Measurements from ENCODE around the gene L2HGDH.

Gene L2HGDH

GRCh38 chr14:50272498-50272897, 39.5 kb downstream of the L2HGDH start:
- no peak overlapping the region for H3K9ac ChIP-seq (ENCODE audit: low read length)
- no peaks in the 10 kb centered on the region for H3K27me3 ChIP-seq (replicated peaks; ENCODE audit: control insufficient read depth, insufficient read depth, low read length)
- H3K4me1 ChIP-seq (ENCODE audit: control insufficient read depth, insufficient read depth, low read length) = peaks cover 4% of the 10 kb centered on the region
- DNase-seq (ENCODE audit: low read depth) = no peak
- H3K9me3 ChIP-seq (ENCODE audit: control insufficient read depth, low read length) = no peaks in the 10 kb centered on the region
- no peak overlapping the region for H3K4me3 ChIP-seq (ENCODE audit: low read length)
- no peaks in the 10 kb centered on the region for H3K36me3 ChIP-seq (ENCODE audit: control insufficient read depth, insufficient read depth, low read length, severe bottlenecking)

- Histone ChIP-seq H3K4me1 (ENCODE audit: control insufficient read depth, insufficient read depth, low read length) (no peaks in the 10 kb centered on the region), H3K9ac (ENCODE audit: low read length) (no peak overlapping the region), H3K27me3 (replicated peaks; ENCODE audit: control insufficient read depth, insufficient read depth, low read length) (no peaks in the 10 kb centered on the region), H3K9me3 (ENCODE audit: control insufficient read depth, low read length) (no peaks in the 10 kb centered on the region), H3K36me3 (ENCODE audit: control insufficient read depth, insufficient read depth, low read length, severe bottlenecking) (no peaks in the 10 kb centered on the region), H3K4me3 (ENCODE audit: low read length) (no peak overlapping the region)
- DNase-seq (ENCODE audit: low read depth) = no peak
Measured at GRCh38 chr14:50270932-50271331, 41.1 kb downstream of the L2HGDH start.

- no peaks in the 10 kb centered on the region for H3K27me3 ChIP-seq (replicated peaks; ENCODE audit: control insufficient read depth, insufficient read depth, low read length)
- DNase-seq (ENCODE audit: low read depth) = no peak
Measured at GRCh38 chr14:50265029-50265428, 47.0 kb downstream of the L2HGDH start.

GRCh38 chr14:50263321-50263720, 48.7 kb downstream of the L2HGDH start:
- H3K9me3 ChIP-seq (ENCODE audit: control insufficient read depth, low read length) = no peaks in the 10 kb centered on the region
- no peaks in the 10 kb centered on the region for H3K4me1 ChIP-seq (ENCODE audit: control insufficient read depth, insufficient read depth, low read length)
- H3K4me3 ChIP-seq (ENCODE audit: low read length) = no peak overlapping the region
- no peaks in the 10 kb centered on the region for H3K27me3 ChIP-seq (replicated peaks; ENCODE audit: control insufficient read depth, insufficient read depth, low read length)
- DNase-seq (ENCODE audit: low read depth) = no peak
- no peaks in the 10 kb centered on the region for H3K36me3 ChIP-seq (ENCODE audit: control insufficient read depth, insufficient read depth, low read length, severe bottlenecking)
- H3K9ac ChIP-seq (ENCODE audit: low read length) = no peak overlapping the region

More at GRCh38 chr14:50265029-50265428, 47.0 kb downstream of the L2HGDH start:
- H3K4me1 ChIP-seq (ENCODE audit: control insufficient read depth, insufficient read depth, low read length) = no peaks in the 10 kb centered on the region
- H3K9ac ChIP-seq (ENCODE audit: low read length) = no peak overlapping the region
- H3K9me3 ChIP-seq (ENCODE audit: control insufficient read depth, low read length) = no peaks in the 10 kb centered on the region
- no peaks in the 10 kb centered on the region for H3K36me3 ChIP-seq (ENCODE audit: control insufficient read depth, insufficient read depth, low read length, severe bottlenecking)
- no peak overlapping the region for H3K4me3 ChIP-seq (ENCODE audit: low read length)

- Histone ChIP-seq H3K36me3 (ENCODE audit: control insufficient read depth, insufficient read depth, low read length, severe bottlenecking) (no peaks in the 10 kb centered on the region), H3K4me3 (ENCODE audit: low read length) (no peak overlapping the region), H3K27me3 (replicated peaks; ENCODE audit: control insufficient read depth, insufficient read depth, low read length) (no peaks in the 10 kb centered on the region), H3K4me1 (ENCODE audit: control insufficient read depth, insufficient read depth, low read length) (no peaks in the 10 kb centered on the region), H3K9me3 (ENCODE audit: control insufficient read depth, low read length) (no peaks in the 10 kb centered on the region), H3K9ac (ENCODE audit: low read length) (no peak overlapping the region)
- no peak for DNase-seq (ENCODE audit: low read depth)
Measured at GRCh38 chr14:50262865-50263264, 49.2 kb downstream of the L2HGDH start.

GRCh38 chr14:50260511-50260910, 51.5 kb downstream of the L2HGDH start:
- no peak overlapping the region for H3K9ac ChIP-seq (ENCODE audit: low read length)

GRCh38 chr14:50260072-50260471, 52.0 kb downstream of the L2HGDH start:
- DNase-seq (ENCODE audit: low read depth) = no peak
- Histone ChIP-seq H3K4me3 (ENCODE audit: low read length) (no peak overlapping the region), H3K9me3 (ENCODE audit: control insufficient read depth, low read length) (no peaks in the 10 kb centered on the region), H3K4me1 (ENCODE audit: control insufficient read depth, insufficient read depth, low read length) (no peaks in the 10 kb centered on the region), H3K36me3 (ENCODE audit: control insufficient read depth, insufficient read depth, low read length, severe bottlenecking) (no peaks in the 10 kb centered on the region), H3K9ac (ENCODE audit: low read length) (no peak overlapping the region), H3K27me3 (replicated peaks; ENCODE audit: control insufficient read depth, insufficient read depth, low read length) (no peaks in the 10 kb centered on the region)

More at GRCh38 chr14:50260511-50260910, 51.5 kb downstream of the L2HGDH start:
- no peaks in the 10 kb centered on the region for H3K9me3 ChIP-seq (ENCODE audit: control insufficient read depth, low read length)
- no peaks in the 10 kb centered on the region for H3K27me3 ChIP-seq (replicated peaks; ENCODE audit: control insufficient read depth, insufficient read depth, low read length)
- peak; percentile 73 for DNase-seq (ENCODE audit: low read depth)
- H3K4me1 ChIP-seq (ENCODE audit: control insufficient read depth, insufficient read depth, low read length) = no peaks in the 10 kb centered on the region
- H3K36me3 ChIP-seq (ENCODE audit: control insufficient read depth, insufficient read depth, low read length, severe bottlenecking) = no peaks in the 10 kb centered on the region
- H3K4me3 ChIP-seq (ENCODE audit: low read length) = no peak overlapping the region

- H3K36me3 ChIP-seq (ENCODE audit: control insufficient read depth, insufficient read depth, low read length, severe bottlenecking) = no peaks in the 10 kb centered on the region
- no peak for DNase-seq (ENCODE audit: low read depth)
- no peaks in the 10 kb centered on the region for H3K9me3 ChIP-seq (ENCODE audit: control insufficient read depth, low read length)
- H3K27me3 ChIP-seq (replicated peaks; ENCODE audit: control insufficient read depth, insufficient read depth, low read length) = no peaks in the 10 kb centered on the region
- no peak overlapping the region for H3K9ac ChIP-seq (ENCODE audit: low read length)
- H3K4me3 ChIP-seq (ENCODE audit: low read length) = no peak overlapping the region
- no peaks in the 10 kb centered on the region for H3K4me1 ChIP-seq (ENCODE audit: control insufficient read depth, insufficient read depth, low read length)
Measured at GRCh38 chr14:50257732-50258131, 54.3 kb downstream of the L2HGDH start.

GRCh38 chr14:50254248-50254647, 57.8 kb downstream of the L2HGDH start:
- H3K36me3 ChIP-seq (ENCODE audit: control insufficient read depth, insufficient read depth, low read length, severe bottlenecking) = peaks cover under 1% of the 10 kb centered on the region
- H3K9ac ChIP-seq (ENCODE audit: low read length) = no peak overlapping the region
- no peak for DNase-seq (ENCODE audit: low read depth)
- no peaks in the 10 kb centered on the region for H3K9me3 ChIP-seq (ENCODE audit: control insufficient read depth, low read length)
- no peak overlapping the region for H3K4me3 ChIP-seq (ENCODE audit: low read length)
- no peaks in the 10 kb centered on the region for H3K4me1 ChIP-seq (ENCODE audit: control insufficient read depth, insufficient read depth, low read length)
- no peaks in the 10 kb centered on the region for H3K27me3 ChIP-seq (replicated peaks; ENCODE audit: control insufficient read depth, insufficient read depth, low read length)

GRCh38 chr14:50249136-50249775, 62.8 kb downstream of the L2HGDH start:
- no peak for DNase-seq (ENCODE audit: low read depth)
- Histone ChIP-seq H3K9ac (ENCODE audit: low read length) (no peak overlapping the region), H3K9me3 (ENCODE audit: control insufficient read depth, low read length) (no peaks in the 10 kb centered on the region), H3K4me3 (ENCODE audit: low read length) (no peak overlapping the region), H3K4me1 (ENCODE audit: control insufficient read depth, insufficient read depth, low read length) (no peaks in the 10 kb centered on the region), H3K36me3 (ENCODE audit: control insufficient read depth, insufficient read depth, low read length, severe bottlenecking) (peaks cover 3% of the 10 kb centered on the region), H3K27me3 (replicated peaks; ENCODE audit: control insufficient read depth, insufficient read depth, low read length) (no peaks in the 10 kb centered on the region)

- Histone ChIP-seq H3K4me3 (ENCODE audit: low read length) (no peak overlapping the region), H3K27me3 (replicated peaks; ENCODE audit: control insufficient read depth, insufficient read depth, low read length) (no peaks in the 10 kb centered on the region), H3K36me3 (ENCODE audit: control insufficient read depth, insufficient read depth, low read length, severe bottlenecking) (peaks cover 3% of the 10 kb centered on the region), H3K9ac (ENCODE audit: low read length) (no peak overlapping the region), H3K4me1 (ENCODE audit: control insufficient read depth, insufficient read depth, low read length) (no peaks in the 10 kb centered on the region), H3K9me3 (ENCODE audit: control insufficient read depth, low read length) (no peaks in the 10 kb centered on the region)
- no peak for DNase-seq (ENCODE audit: low read depth)
Measured at GRCh38 chr14:50247245-50247644, 64.8 kb downstream of the L2HGDH start.

Data from adipocyte (in vitro differentiated cells).